ENCODE results near the gene LPP. TPM values are rescaled to one million over a fixed set of nuclear protein-coding genes. Genes with fewer than 3 reads are reported as not detected.
"Not testable (repeated sequence)": the region's sequence is repeated elsewhere in the genome, so short reads cannot be mapped to it uniquely, and the experiment has no call there.

LPP gene
- total RNA-seq, 1 experiment from 2014 or later, result 0.04 TPM

GRCh38 chr3:188686324-188686723, 532.4 kb downstream of the LPP start:
- Histone ChIP-seq H3K4me3 (no peak overlapping the region), H3K9me3 (replicated peaks) (no peaks in the 10 kb centered on the region)

DNA sequence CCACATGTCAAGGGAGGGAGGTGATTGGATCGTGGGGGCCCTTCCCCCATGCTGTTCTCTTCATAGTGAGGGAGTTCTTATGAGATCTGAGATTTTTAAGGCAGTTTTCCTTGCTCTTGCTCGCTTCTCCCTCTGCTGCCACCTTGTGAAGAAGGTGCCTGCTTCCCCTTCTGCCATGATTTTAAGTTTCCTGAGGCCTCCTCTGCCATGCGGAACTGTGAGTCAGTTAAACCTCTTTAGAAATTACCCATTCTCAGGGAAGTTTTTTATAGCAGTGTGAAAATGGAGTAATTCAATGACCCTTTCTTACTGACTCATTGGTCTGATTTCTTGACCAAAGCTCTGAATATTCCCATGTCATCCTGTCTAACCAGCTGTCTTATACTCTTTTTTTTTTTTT, 533.4 kb downstream of the LPP start:
- no peak overlapping the region for H3K27ac ChIP-seq
- no peak for DNase-seq
- no peaks in the 10 kb centered on the region for H3K27me3 ChIP-seq
- no peaks in the 10 kb centered on the region for H3K4me1 ChIP-seq
- no peaks in the 10 kb centered on the region for H3K9me3 ChIP-seq (replicated peaks)
- H3K36me3 ChIP-seq, result no peaks in the 10 kb centered on the region
- H3K4me3 ChIP-seq, result no peak overlapping the region

More at GRCh38 chr3:188686324-188686723, 532.4 kb downstream of the LPP start:
- Histone ChIP-seq H3K4me1 (no peaks in the 10 kb centered on the region), H3K36me3 (no peaks in the 10 kb centered on the region), H3K27me3 (no peaks in the 10 kb centered on the region), H3K27ac (no peak overlapping the region)
- no peak for DNase-seq

GRCh38 chr3:188689101-188689574, 535.2 kb downstream of the LPP start:
- no peak overlapping the region for H3K27ac ChIP-seq
- H3K9me3 ChIP-seq (replicated peaks), result no peaks in the 10 kb centered on the region
- DNase-seq, result no peak

GRCh38 chr3:188690064-188690463, 536.1 kb downstream of the LPP start:
- no peak for DNase-seq
- H3K27me3 ChIP-seq, result no peaks in the 10 kb centered on the region
- H3K9me3 ChIP-seq (replicated peaks), result no peaks in the 10 kb centered on the region
- H3K36me3 ChIP-seq, result no peaks in the 10 kb centered on the region
- no peak overlapping the region for H3K27ac ChIP-seq
- H3K4me1 ChIP-seq, result no peaks in the 10 kb centered on the region
- H3K4me3 ChIP-seq, result no peak overlapping the region

More at GRCh38 chr3:188689101-188689574, 535.2 kb downstream of the LPP start:
- no peaks in the 10 kb centered on the region for H3K27me3 ChIP-seq
- no peak overlapping the region for H3K4me3 ChIP-seq
- no peaks in the 10 kb centered on the region for H3K36me3 ChIP-seq
- no peaks in the 10 kb centered on the region for H3K4me1 ChIP-seq

- no peak for DNase-seq
- H3K27me3 ChIP-seq, result no peaks in the 10 kb centered on the region
- H3K4me3 ChIP-seq, result no peak overlapping the region
- no peak overlapping the region for H3K27ac ChIP-seq
- H3K36me3 ChIP-seq, result no peaks in the 10 kb centered on the region
- no peaks in the 10 kb centered on the region for H3K9me3 ChIP-seq (replicated peaks)
- H3K4me1 ChIP-seq, result no peaks in the 10 kb centered on the region
Measured at GRCh38 chr3:188691004-188691403, 537.0 kb downstream of the LPP start.

GRCh38 chr3:188691665-188692064, 537.7 kb downstream of the LPP start:
- Histone ChIP-seq H3K4me1 (no peaks in the 10 kb centered on the region), H3K27ac (no peak overlapping the region), H3K4me3 (no peak overlapping the region), H3K9me3 (replicated peaks) (no peaks in the 10 kb centered on the region), H3K36me3 (no peaks in the 10 kb centered on the region), H3K27me3 (no peaks in the 10 kb centered on the region)
- DNase-seq, result no peak

GRCh38 chr3:188692700-188693099, 538.7 kb downstream of the LPP start:
- Histone ChIP-seq H3K27ac (no peak overlapping the region), H3K27me3 (no peaks in the 10 kb centered on the region), H3K4me3 (no peak overlapping the region), H3K9me3 (replicated peaks) (no peaks in the 10 kb centered on the region), H3K4me1 (no peaks in the 10 kb centered on the region), H3K36me3 (no peaks in the 10 kb centered on the region)
- no peak for DNase-seq

DNA sequence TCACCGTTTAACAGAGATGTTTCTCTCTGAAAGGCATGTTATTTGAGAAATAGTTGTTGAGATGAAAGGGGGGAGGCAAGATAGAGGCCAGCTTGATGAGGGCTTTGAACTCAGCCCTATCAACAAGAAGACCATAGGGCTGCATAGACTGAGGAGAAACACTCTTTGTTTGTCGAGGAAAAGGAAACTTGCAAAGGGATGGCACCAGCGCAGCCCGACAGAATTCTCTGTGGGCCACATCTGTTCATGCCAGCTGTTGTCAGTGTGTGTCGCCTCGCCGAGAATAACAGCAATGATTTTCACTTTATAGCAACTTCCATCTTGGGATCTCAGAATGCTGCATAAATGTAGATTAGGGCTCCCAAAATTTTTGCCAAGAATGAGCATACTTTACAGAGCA, 539.5 kb downstream of the LPP start:
- Histone ChIP-seq H3K4me3 (no peak overlapping the region), H3K4me1 (no peaks in the 10 kb centered on the region), H3K27ac (no peak overlapping the region), H3K9me3 (replicated peaks) (no peaks in the 10 kb centered on the region), H3K27me3 (no peaks in the 10 kb centered on the region), H3K36me3 (no peaks in the 10 kb centered on the region)
- no peak for DNase-seq

- H3K36me3 ChIP-seq, result no peaks in the 10 kb centered on the region
- no peaks in the 10 kb centered on the region for H3K4me1 ChIP-seq
- no peak for DNase-seq
- H3K4me3 ChIP-seq, result no peak overlapping the region
- H3K27ac ChIP-seq, result no peak overlapping the region
- no peaks in the 10 kb centered on the region for H3K27me3 ChIP-seq
- no peaks in the 10 kb centered on the region for H3K9me3 ChIP-seq (replicated peaks)
Measured at GRCh38 chr3:188695241-188695640, 541.3 kb downstream of the LPP start.

GRCh38 chr3:188697127-188697526, 543.2 kb downstream of the LPP start:
- no peak for DNase-seq
- H3K27me3 ChIP-seq, result no peaks in the 10 kb centered on the region
- no peak overlapping the region for H3K27ac ChIP-seq
- H3K4me3 ChIP-seq, result no peak overlapping the region
- no peaks in the 10 kb centered on the region for H3K36me3 ChIP-seq
- no peaks in the 10 kb centered on the region for H3K9me3 ChIP-seq (replicated peaks)
- H3K4me1 ChIP-seq, result no peaks in the 10 kb centered on the region

DNA sequence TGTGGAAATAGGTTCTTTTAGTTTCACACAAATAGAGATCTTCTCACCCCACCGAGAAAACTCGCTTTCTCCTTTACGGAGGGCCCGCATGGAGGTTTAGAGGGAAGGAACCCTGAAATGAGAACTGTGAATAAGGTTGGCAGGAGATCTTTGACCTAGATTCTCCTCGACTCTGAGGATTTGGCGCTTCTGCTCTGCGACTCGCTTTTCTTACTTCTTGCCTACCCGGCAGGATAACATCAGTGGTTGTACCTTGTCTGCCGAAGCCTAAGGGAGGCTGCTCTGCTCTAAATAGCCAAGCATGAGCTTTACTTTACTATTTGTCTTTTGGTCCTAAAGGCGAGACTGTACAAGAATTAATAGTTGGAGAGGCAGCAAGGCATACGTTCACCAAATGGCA, 544.5 kb downstream of the LPP start:
- H3K36me3 ChIP-seq, result no peaks in the 10 kb centered on the region
- no peaks in the 10 kb centered on the region for H3K4me1 ChIP-seq
- DNase-seq, result no peak
- H3K4me3 ChIP-seq, result no peak overlapping the region
- H3K27ac ChIP-seq, result no peak overlapping the region
- no peaks in the 10 kb centered on the region for H3K27me3 ChIP-seq
- no peaks in the 10 kb centered on the region for H3K9me3 ChIP-seq (replicated peaks)

GRCh38 chr3:188700501-188700900, 546.5 kb downstream of the LPP start:
- H3K4me3 ChIP-seq, result no peak overlapping the region
- no peaks in the 10 kb centered on the region for H3K9me3 ChIP-seq (replicated peaks)
- H3K27me3 ChIP-seq, result no peaks in the 10 kb centered on the region
- DNase-seq, result no peak
- H3K27ac ChIP-seq, result no peak overlapping the region
- H3K36me3 ChIP-seq, result no peaks in the 10 kb centered on the region
- no peaks in the 10 kb centered on the region for H3K4me1 ChIP-seq

DNA sequence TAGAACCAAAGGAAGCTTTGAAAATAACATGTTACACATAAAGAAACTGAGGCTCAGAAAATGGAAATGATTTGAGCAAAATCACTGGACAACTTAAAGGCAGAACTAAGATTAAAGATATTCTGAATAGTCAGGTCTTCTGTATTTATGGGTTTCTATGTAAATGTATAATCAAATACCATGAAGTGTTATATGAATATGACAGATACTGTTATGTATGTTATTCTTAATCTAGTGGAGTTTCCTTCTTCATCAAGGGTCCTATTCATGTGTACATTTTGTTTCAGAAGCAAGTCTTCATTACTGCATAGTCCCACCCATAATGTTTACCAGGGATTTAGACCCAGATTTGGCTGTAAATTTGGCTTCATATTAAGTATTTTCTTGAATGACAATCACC, 547.0 kb downstream of the LPP start:
- DNase-seq, result no peak
- no peaks in the 10 kb centered on the region for H3K36me3 ChIP-seq
- H3K27ac ChIP-seq, result no peak overlapping the region
- no peaks in the 10 kb centered on the region for H3K9me3 ChIP-seq (replicated peaks)
- H3K4me3 ChIP-seq, result no peak overlapping the region
- H3K4me1 ChIP-seq, result no peaks in the 10 kb centered on the region
- H3K27me3 ChIP-seq, result no peaks in the 10 kb centered on the region

- no peaks in the 10 kb centered on the region for H3K9me3 ChIP-seq (replicated peaks)
- H3K27ac ChIP-seq, result no peak overlapping the region
- H3K4me3 ChIP-seq, result no peak overlapping the region
- H3K36me3 ChIP-seq, result no peaks in the 10 kb centered on the region
- no peak for DNase-seq
- H3K4me1 ChIP-seq, result no peaks in the 10 kb centered on the region
- no peaks in the 10 kb centered on the region for H3K27me3 ChIP-seq
Measured at GRCh38 chr3:188701485-188701969, 547.6 kb downstream of the LPP start.

DNA sequence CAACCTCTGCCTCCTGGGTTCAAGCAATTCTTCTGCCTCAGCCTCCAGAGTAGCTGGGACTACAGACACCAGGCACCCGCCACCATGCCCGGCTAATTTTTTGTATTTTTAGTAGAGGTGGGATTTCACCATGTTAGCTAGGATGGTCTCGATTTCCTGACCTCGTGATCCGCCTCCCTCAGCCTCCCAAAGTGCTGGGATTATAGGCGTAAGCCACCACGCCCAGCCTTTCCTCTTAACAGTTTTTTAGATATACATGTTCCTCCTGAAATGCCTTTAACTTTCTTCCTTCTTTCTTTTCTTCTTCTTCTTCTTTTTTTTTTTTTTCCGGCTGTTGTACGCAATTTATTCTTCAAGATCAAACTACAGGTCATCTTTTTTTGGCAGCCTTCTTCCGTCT, 548.1 kb downstream of the LPP start:
- not testable (repeated sequence) for H3K9me3 ChIP-seq (replicated peaks); H3K27ac ChIP-seq; H3K4me1 ChIP-seq; H3K27me3 ChIP-seq; H3K36me3 ChIP-seq; H3K4me3 ChIP-seq; DNase-seq

GRCh38 chr3:188706176-188706575, 552.2 kb downstream of the LPP start:
- no peak overlapping the region for H3K4me3 ChIP-seq

More at GRCh38 chr3:188706176-188706575, 552.2 kb downstream of the LPP start:
- Histone ChIP-seq H3K4me1 (no peaks in the 10 kb centered on the region), H3K9me3 (replicated peaks) (no peaks in the 10 kb centered on the region), H3K36me3 (no peaks in the 10 kb centered on the region), H3K27me3 (no peaks in the 10 kb centered on the region), H3K27ac (no peak overlapping the region)
- DNase-seq, result no peak

Data from SJCRH30 (cell line).